ENCODE data around the gene ERN2.

Gene ERN2

GRCh38 chr16:23709536-23709935 lies 3.5 kb downstream of the ERN2 start:
- H4K91ac ChIP-seq (ENCODE audit: low read depth, low read length), result no peak overlapping the region
- no peak for DNase-seq
- H3K18ac ChIP-seq (ENCODE audit: low read length), result no peak overlapping the region
- H3K36me3 ChIP-seq (ENCODE audit: control insufficient read depth in 1 of 2, insufficient read depth in 2 of 2, low read length in 2 of 2), result no peaks in the 10 kb centered on the region
- no peak overlapping the region for H3K9ac ChIP-seq (ENCODE audit: low read length)
- peaks cover 13% of the 10 kb centered on the region for H3K27me3 ChIP-seq (ENCODE audit: insufficient read depth, low read length)
- H2AFZ ChIP-seq (ENCODE audit: insufficient read depth, low read length, poor library complexity), result no peak overlapping the region
- no peak overlapping the region for H3K27ac ChIP-seq (ENCODE audit: low read depth, low read length)
- no peaks in the 10 kb centered on the region for H3K79me2 ChIP-seq (ENCODE audit: control insufficient read depth, insufficient read depth, low read length, poor library complexity)
- no peak overlapping the region for H4K12ac ChIP-seq (ENCODE audit: low read depth, low read length)
- no peak overlapping the region for H3K14ac ChIP-seq (ENCODE audit: low read length)
- no peak overlapping the region for H3K4me2 ChIP-seq (ENCODE audit: low read length)
- no peak overlapping the region for H4K8ac ChIP-seq (ENCODE audit: low read depth, low read length)
- no peak overlapping the region for H2BK12ac ChIP-seq (ENCODE audit: low read length)
- no peaks in the 10 kb centered on the region for H3K4me1 ChIP-seq (ENCODE audit: control insufficient read depth in 1 of 2, insufficient read depth in 2 of 2, low read length in 2 of 2)
- peaks cover 7% of the 10 kb centered on the region for H3K9me3 ChIP-seq (ENCODE audit: insufficient read depth, low read depth, low read length)
- no peak overlapping the region for H3K4me3 ChIP-seq (ENCODE audit: low read depth, low read length)
- no peak overlapping the region for H3K23ac ChIP-seq (ENCODE audit: low read length)
- no peak overlapping the region for H2AK5ac ChIP-seq (ENCODE audit: low read length)
- H2BK5ac ChIP-seq (ENCODE audit: low read depth, low read length, poor library complexity), result no peak overlapping the region
- H3K79me1 ChIP-seq (ENCODE audit: low read length), result no peaks in the 10 kb centered on the region
- no peak overlapping the region for H2BK120ac ChIP-seq (ENCODE audit: insufficient read depth, low read length, poor library complexity)
- no peak overlapping the region for H3K4ac ChIP-seq (ENCODE audit: low read depth, low read length)

GRCh38 chr16:23706439-23706838 lies 6.6 kb downstream of the ERN2 start:
- H3K79me1 ChIP-seq (ENCODE audit: low read length), result no peaks in the 10 kb centered on the region
- no peak overlapping the region for H3K9ac ChIP-seq (ENCODE audit: low read length)
- no peak overlapping the region for H4K91ac ChIP-seq (ENCODE audit: low read depth, low read length)
- DNase-seq, result no peak
- no peak overlapping the region for H2AFZ ChIP-seq (ENCODE audit: insufficient read depth, low read length, poor library complexity)
- no peak overlapping the region for H3K27ac ChIP-seq (ENCODE audit: low read depth, low read length)
- no peak overlapping the region for H3K4ac ChIP-seq (ENCODE audit: low read depth, low read length)
- H3K18ac ChIP-seq (ENCODE audit: low read length), result no peak overlapping the region
- H3K79me2 ChIP-seq (ENCODE audit: control insufficient read depth, insufficient read depth, low read length, poor library complexity), result no peaks in the 10 kb centered on the region
- no peak overlapping the region for H2BK120ac ChIP-seq (ENCODE audit: insufficient read depth, low read length, poor library complexity)
- no peak overlapping the region for H4K12ac ChIP-seq (ENCODE audit: low read depth, low read length)
- H3K4me1 ChIP-seq (ENCODE audit: control insufficient read depth in 1 of 2, insufficient read depth in 2 of 2, low read length in 2 of 2), result no peaks in the 10 kb centered on the region
- H2BK12ac ChIP-seq (ENCODE audit: low read length), result no peak overlapping the region
- H3K4me2 ChIP-seq (ENCODE audit: low read length), result no peak overlapping the region
- H3K27me3 ChIP-seq (ENCODE audit: insufficient read depth, low read length), result no peaks in the 10 kb centered on the region
- peaks cover 7% of the 10 kb centered on the region for H3K9me3 ChIP-seq (ENCODE audit: insufficient read depth, low read depth, low read length)
- no peak overlapping the region for H2BK5ac ChIP-seq (ENCODE audit: low read depth, low read length, poor library complexity)
- no peak overlapping the region for H3K14ac ChIP-seq (ENCODE audit: low read length)
- H4K8ac ChIP-seq (ENCODE audit: low read depth, low read length), result no peak overlapping the region
- H3K4me3 ChIP-seq (ENCODE audit: low read depth, low read length), result no peak overlapping the region
- no peak overlapping the region for H3K23ac ChIP-seq (ENCODE audit: low read length)
- no CpG with 5 or more reads among the region's 4 CpGs for WGBS (ENCODE audit: extremely low coverage, insufficient coverage, insufficient read length)
- no peaks in the 10 kb centered on the region for H3K36me3 ChIP-seq (ENCODE audit: control insufficient read depth in 1 of 2, insufficient read depth in 2 of 2, low read length in 2 of 2)
- no peak overlapping the region for H2AK5ac ChIP-seq (ENCODE audit: low read length)

- Histone ChIP-seq H2AFZ (ENCODE audit: insufficient read depth, low read length, poor library complexity) (no peak overlapping the region), H3K27me3 (ENCODE audit: insufficient read depth, low read length) (no peaks in the 10 kb centered on the region), H3K23ac (ENCODE audit: low read length) (no peak overlapping the region), H2AK5ac (ENCODE audit: low read length) (no peak overlapping the region), H3K36me3 (ENCODE audit: control insufficient read depth in 1 of 2, insufficient read depth in 2 of 2, low read length in 2 of 2) (no peaks in the 10 kb centered on the region), H3K27ac (ENCODE audit: low read depth, low read length) (no peak overlapping the region), H3K18ac (ENCODE audit: low read length) (no peak overlapping the region), H2BK5ac (ENCODE audit: low read depth, low read length, poor library complexity) (no peak overlapping the region), H3K14ac (ENCODE audit: low read length) (no peak overlapping the region), H3K9ac (ENCODE audit: low read length) (no peak overlapping the region), H3K79me1 (ENCODE audit: low read length) (no peaks in the 10 kb centered on the region), H3K4me1 (ENCODE audit: control insufficient read depth in 1 of 2, insufficient read depth in 2 of 2, low read length in 2 of 2) (no peaks in the 10 kb centered on the region), H3K79me2 (ENCODE audit: control insufficient read depth, insufficient read depth, low read length, poor library complexity) (no peaks in the 10 kb centered on the region), H2BK12ac (ENCODE audit: low read length) (no peak overlapping the region), H3K4me2 (ENCODE audit: low read length) (no peak overlapping the region), H3K9me3 (ENCODE audit: insufficient read depth, low read depth, low read length) (peaks cover 5% of the 10 kb centered on the region), H2BK120ac (ENCODE audit: insufficient read depth, low read length, poor library complexity) (no peak overlapping the region), H3K4ac (ENCODE audit: low read depth, low read length) (no peak overlapping the region), H4K91ac (ENCODE audit: low read depth, low read length) (no peak overlapping the region), H3K4me3 (ENCODE audit: low read depth, low read length) (no peak overlapping the region), H4K8ac (ENCODE audit: low read depth, low read length) (no peak overlapping the region), H4K12ac (ENCODE audit: low read depth, low read length) (no peak overlapping the region)
- WGBS (ENCODE audit: extremely low coverage, insufficient coverage, insufficient read length), result no CpG with 5 or more reads among the region's 2 CpGs
- DNase-seq, result no peak
These were observed 7.5 kb downstream of the ERN2 start for GRCh38 chr16:23705517-23705902.

- no peaks in the 10 kb centered on the region for H3K4me1 ChIP-seq (ENCODE audit: control insufficient read depth in 1 of 2, insufficient read depth in 2 of 2, low read length in 2 of 2)
- peaks cover 3% of the 10 kb centered on the region for H3K9me3 ChIP-seq (ENCODE audit: insufficient read depth, low read depth, low read length)
- no peak for DNase-seq
- no peaks in the 10 kb centered on the region for H3K79me1 ChIP-seq (ENCODE audit: low read length)
- no peak overlapping the region for H2AK5ac ChIP-seq (ENCODE audit: low read length)
- no peak overlapping the region for H3K23ac ChIP-seq (ENCODE audit: low read length)
- H4K12ac ChIP-seq (ENCODE audit: low read depth, low read length), result no peak overlapping the region
- H3K4ac ChIP-seq (ENCODE audit: low read depth, low read length), result no peak overlapping the region
- no peaks in the 10 kb centered on the region for H3K79me2 ChIP-seq (ENCODE audit: control insufficient read depth, insufficient read depth, low read length, poor library complexity)
- no peak overlapping the region for H3K4me2 ChIP-seq (ENCODE audit: low read length)
- H3K27ac ChIP-seq (ENCODE audit: low read depth, low read length), result no peak overlapping the region
- H3K9ac ChIP-seq (ENCODE audit: low read length), result no peak overlapping the region
- no CpG with 5 or more reads among the region's 22 CpGs for WGBS (ENCODE audit: extremely low coverage, insufficient coverage, insufficient read length)
- no peak overlapping the region for H3K4me3 ChIP-seq (ENCODE audit: low read depth, low read length)
- no peak overlapping the region for H3K18ac ChIP-seq (ENCODE audit: low read length)
- no peak overlapping the region for H2BK5ac ChIP-seq (ENCODE audit: low read depth, low read length, poor library complexity)
- no peak overlapping the region for H2BK120ac ChIP-seq (ENCODE audit: insufficient read depth, low read length, poor library complexity)
- no peaks in the 10 kb centered on the region for H3K36me3 ChIP-seq (ENCODE audit: control insufficient read depth in 1 of 2, insufficient read depth in 2 of 2, low read length in 2 of 2)
- no peak overlapping the region for H4K8ac ChIP-seq (ENCODE audit: low read depth, low read length)
- no peak overlapping the region for H2BK12ac ChIP-seq (ENCODE audit: low read length)
- H4K91ac ChIP-seq (ENCODE audit: low read depth, low read length), result no peak overlapping the region
- H2AFZ ChIP-seq (ENCODE audit: insufficient read depth, low read length, poor library complexity), result no peak overlapping the region
- no peaks in the 10 kb centered on the region for H3K27me3 ChIP-seq (ENCODE audit: insufficient read depth, low read length)
- H3K14ac ChIP-seq (ENCODE audit: low read length), result no peak overlapping the region
These were observed 8.1 kb downstream of the ERN2 start for GRCh38 chr16:23704772-23705516.
